A172 (cell line): Measurements from ENCODE around the gene LRRK2. TPM values are rescaled to one million over a fixed set of nuclear protein-coding genes. Genes with fewer than 3 reads are reported as not detected.

Source experiments
- DNase-seq: peaks from one replicate; pipeline ENCODE4 v3.0.0-alpha.2; 2015; ENCODE audit warnings: low spot score
- total RNA-seq: library from RNA; depleted of rRNA; stranded (reverse); fragments of >200 nt; shearing (Covaris generic); gene quantifications from 2 replicates; pipeline ENCODE4 v1.2.3, GENCODE V29; 2014; rRNA removed

Gene LRRK2
- total RNA-seq, 1 experiment from 2014 or later: 4.2 TPM

DNA sequence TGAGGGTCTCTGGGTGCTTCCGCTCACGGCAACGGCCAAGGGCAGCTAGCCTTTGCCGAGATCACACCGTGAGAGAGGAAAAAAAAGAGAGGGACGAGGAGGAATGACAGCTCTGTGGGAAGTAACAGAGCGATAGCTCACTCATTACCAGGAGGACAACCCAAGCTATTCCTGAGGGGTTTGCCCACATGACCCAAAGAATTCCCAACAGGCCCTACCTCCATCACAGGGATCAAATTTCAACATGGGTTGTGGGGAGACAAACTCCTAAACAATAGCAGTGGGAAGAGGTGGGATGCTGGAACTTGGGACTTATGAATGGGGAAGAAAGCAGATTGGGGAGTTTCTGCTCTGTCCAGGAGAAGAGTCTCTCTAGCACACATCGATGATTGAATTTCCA lies 180.6 kb downstream of the LRRK2 start:
- no peak for DNase-seq

Other genes with a start within 250 kb of the LRRK2 start
- 4.0 and 4.6 TPM in 2 replicates for gene SLC2A13, start 118.9 kb upstream of the LRRK2 start, total RNA-seq